Measurements from ENCODE around the gene RACGAP1.

Gene RACGAP1

GRCh38 chr12:50060120-50060468 lies 34.8 kb upstream of the RACGAP1 start:
- H3K4me3 ChIP-seq = no peak overlapping the region
- TF ChIP-seq CTCF (IDR thresholded peaks at IDR 0.05) = no peak
- no peak for DNase-seq (ENCODE audit: low spot score)
- H3K27ac ChIP-seq = no peak overlapping the region

DNA sequence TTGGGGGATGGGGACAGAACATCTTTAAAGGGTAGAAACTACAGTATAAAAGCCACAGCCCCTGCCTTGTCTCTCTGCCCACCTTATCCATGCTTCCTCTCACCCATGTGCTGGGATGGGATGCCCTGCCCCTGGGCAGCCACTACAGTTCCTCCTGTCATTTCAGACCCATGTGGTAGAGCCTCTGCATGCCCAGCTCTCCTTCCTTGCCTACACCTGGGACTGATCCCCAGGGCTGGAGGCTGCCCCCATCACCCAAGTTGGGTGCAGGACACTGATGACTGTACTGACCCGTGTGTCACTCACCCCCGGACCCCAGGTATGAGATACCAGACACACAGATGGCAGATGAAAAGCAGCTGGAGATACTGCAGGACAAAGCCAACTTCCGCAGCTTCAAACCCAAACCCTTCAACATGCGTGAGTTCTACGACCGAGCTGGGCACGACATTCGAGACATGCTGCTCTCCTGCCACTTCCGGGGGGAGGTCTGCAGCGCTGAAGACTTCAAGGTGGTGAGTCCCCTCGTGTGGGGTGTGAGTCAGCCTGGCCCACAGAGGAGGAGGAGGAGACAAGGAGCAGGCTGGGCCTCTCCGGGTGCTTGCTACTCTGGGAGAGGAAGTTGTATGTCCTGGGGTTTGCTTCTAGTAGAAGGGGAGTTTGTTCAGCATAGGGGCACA lies 34.3 kb upstream of the RACGAP1 start:
- no peak for TF ChIP-seq CTCF (IDR thresholded peaks at IDR 0.05)
- no peak for DNase-seq (ENCODE audit: low spot score)
- H3K4me3 ChIP-seq = no peak overlapping the region
- H3K27ac ChIP-seq = no peak overlapping the region

GRCh38 chr12:50058743-50059312 lies 33.5 kb upstream of the RACGAP1 start:
- no peak overlapping the region for H3K4me3 ChIP-seq
- no peak for DNase-seq (ENCODE audit: low spot score)
- TF ChIP-seq CTCF (IDR thresholded peaks at IDR 0.05) = no peak

DNA sequence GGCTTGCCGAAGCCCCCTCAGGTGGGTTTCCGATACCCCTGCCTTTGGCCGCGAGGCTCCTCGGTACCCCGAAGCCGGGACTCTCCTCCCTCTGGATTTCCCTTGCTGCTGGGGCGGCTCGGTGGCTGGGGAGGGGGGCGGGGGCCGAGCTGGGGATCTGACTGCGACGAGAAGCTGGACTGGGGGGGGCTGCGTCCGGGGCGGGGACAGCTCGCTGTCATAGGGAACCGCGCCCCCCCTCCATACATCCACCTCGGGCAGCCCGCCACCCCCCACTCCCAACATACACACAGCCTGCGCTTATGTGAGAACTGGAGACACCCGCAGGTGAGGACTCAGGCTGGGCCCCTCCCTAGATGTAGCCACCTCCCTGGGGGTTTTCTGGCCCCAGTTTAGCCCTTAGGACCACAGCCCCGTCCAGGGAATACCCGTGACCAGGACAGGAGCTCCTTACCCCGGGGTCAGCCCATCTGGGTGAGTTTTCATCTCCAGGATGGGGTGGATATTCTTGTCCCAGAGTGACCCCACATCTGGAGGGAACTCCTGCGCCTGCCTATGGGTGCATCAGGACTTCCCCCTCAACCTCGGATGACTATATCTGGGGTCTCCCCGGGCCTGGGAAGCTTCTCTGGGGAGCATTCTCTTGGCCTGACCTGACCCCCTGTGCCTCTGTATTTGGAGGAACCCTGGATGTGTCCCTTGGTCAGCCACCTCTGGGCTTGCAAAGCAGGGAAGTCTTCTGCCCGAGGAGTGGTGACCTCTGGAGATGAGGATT lies 32.8 kb upstream of the RACGAP1 start:
- peak overlapping the region in 1 of 2 donors; percentile 63 for H3K27ac ChIP-seq

More at GRCh38 chr12:50058743-50059312, 33.5 kb upstream of the RACGAP1 start:
- no peak overlapping the region for H3K27ac ChIP-seq

GRCh38 chr12:50057000-50057841 lies 31.9 kb upstream of the RACGAP1 start, which contains the start of gene ASIC1:
ASIC1 (plus strand) TSS chr12:50057596; CDS start chr12:50058767, 1,171 bp downstream.
- Histone ChIP-seq H3K27ac (peak within 1 kb of the TSS; percentile 28 to 63), H3K4me3 (peak within 1 kb of the TSS; percentile 84)
- no peak for TF ChIP-seq CTCF (IDR thresholded peaks at IDR 0.05)
- no peak for DNase-seq (ENCODE audit: low spot score)

More for the DNA sequence above, 32.8 kb upstream of the RACGAP1 start:
- TF ChIP-seq CTCF (IDR thresholded peaks at IDR 0.05) = no peak
- peak overlapping the region; percentile 84 for H3K4me3 ChIP-seq
- no peak for DNase-seq (ENCODE audit: low spot score)

- DNase-seq (ENCODE audit: low spot score) = no peak
- Histone ChIP-seq H3K27ac (no peak overlapping the region), H3K4me3 (peak overlapping the region; percentile 84)
- no peak for TF ChIP-seq CTCF (IDR thresholded peaks at IDR 0.05)
Measured at GRCh38 chr12:50056639-50056976, 31.3 kb upstream of the RACGAP1 start.
